Epithelial cell of proximal tubule (primary cell): ENCODE data around the gene KDM3A. TPM values are rescaled to one million over a fixed set of nuclear protein-coding genes. Genes with fewer than 3 reads are reported as not detected.

ENCODE experiments used
- DNase-seq: peaks from one replicate; pipeline ENCODE4 v3.0.0-alpha.2; 2011; ENCODE audit warnings: low read depth
- H3K4me3 ChIP-seq: 2 replicates; pipeline ENCODE4 v1.5.1; 2011; ENCODE audit warnings: low read depth, mild to moderate bottlenecking, low read length
- CTCF ChIP-seq: conservative IDR thresholded peaks from 2 replicates; pipeline ENCODE4 v1.5.1; 2012; ENCODE audit warnings: low read depth, mild to moderate bottlenecking, low read length
- total RNA-seq: library from RNA; depleted of rRNA; stranded (reverse); fragments of >200 nt; gene quantifications from 2 replicates; pipeline ENCODE4 v1.2.3, GENCODE V29; 2015

The KDM3A gene
- total RNA-seq, result 14.5 and 19.8 TPM in 2 replicates

DNA sequence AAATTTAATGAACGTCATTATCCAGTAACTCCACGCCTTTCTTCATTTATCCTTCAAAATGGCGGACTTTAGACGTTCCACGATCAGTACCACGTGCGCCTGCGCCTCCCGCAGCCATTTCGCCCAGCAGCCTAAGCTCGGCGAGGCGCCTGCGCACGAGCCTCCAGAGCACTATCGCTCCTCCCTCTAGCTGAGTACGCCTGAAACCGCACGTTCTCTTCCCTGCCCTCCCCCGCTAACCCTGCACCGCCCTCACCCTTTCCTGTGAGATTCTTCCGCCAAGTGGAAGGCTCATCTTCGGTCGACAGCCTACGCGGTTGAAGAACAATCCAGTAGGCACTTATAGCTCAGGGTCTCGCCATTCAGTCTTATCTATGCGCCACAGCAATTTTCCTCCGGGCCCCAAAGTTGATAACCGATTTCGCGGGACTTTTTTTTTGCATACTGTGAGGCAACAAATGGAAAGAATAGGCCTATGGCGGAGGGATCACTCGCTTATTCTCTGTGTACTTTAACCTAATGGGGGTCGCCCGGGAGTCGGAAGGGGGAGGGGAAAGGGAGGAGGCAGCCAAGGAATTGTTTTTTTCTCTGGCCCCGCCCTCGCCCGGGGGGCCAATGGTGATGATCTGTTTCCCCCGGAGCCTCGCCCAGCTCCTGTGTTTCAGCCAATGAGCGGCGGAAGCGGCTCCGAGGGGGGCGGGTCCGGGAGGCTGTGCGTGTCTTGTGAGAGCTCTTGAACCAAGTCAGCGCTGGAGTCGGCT, at the start of gene KDM3A:
TSS of gene KDM3A (plus strand) at position 741 of the 761 bp plus-strand sequence. CDS start 677 bp downstream, outside the sequence.
- no peak for TF ChIP-seq CTCF
- peak within 1 kb of the TSS; percentile 83 for H3K4me3 ChIP-seq
- DNase-seq, result peak; percentile 97

DNA sequence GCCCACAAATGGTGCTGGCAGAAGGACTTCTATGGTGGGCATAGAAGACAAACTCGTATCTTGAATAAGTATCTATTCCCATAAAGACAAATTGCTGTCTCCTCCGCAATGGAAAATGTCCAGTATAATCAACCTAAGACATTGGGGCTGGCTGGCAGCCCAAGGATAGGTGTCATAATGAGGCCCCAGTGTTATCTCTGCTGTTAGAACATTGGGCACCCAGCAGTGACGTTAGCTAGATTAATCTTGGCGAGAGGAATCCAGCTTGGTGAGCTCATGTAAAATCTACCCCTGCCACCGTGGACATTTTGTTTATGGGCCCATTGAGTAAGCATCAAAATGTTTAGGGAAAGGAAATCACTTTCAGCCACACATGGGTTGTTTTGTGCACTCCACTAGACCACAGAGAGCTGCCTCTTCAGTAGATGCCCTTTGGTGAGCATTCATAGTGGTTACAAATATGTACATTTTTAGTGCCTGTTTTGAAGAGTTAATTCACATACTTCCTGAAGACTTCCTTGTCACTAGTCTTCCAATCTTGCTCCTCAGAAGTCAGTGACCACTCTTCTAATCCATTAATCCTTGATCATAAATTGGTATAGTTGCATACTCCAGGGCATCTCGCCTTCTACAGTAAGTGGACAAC, 48.2 kb upstream of the KDM3A start:
- H3K4me3 ChIP-seq, result no peak overlapping the region
- no peak for DNase-seq
- no peak for TF ChIP-seq CTCF

DNA sequence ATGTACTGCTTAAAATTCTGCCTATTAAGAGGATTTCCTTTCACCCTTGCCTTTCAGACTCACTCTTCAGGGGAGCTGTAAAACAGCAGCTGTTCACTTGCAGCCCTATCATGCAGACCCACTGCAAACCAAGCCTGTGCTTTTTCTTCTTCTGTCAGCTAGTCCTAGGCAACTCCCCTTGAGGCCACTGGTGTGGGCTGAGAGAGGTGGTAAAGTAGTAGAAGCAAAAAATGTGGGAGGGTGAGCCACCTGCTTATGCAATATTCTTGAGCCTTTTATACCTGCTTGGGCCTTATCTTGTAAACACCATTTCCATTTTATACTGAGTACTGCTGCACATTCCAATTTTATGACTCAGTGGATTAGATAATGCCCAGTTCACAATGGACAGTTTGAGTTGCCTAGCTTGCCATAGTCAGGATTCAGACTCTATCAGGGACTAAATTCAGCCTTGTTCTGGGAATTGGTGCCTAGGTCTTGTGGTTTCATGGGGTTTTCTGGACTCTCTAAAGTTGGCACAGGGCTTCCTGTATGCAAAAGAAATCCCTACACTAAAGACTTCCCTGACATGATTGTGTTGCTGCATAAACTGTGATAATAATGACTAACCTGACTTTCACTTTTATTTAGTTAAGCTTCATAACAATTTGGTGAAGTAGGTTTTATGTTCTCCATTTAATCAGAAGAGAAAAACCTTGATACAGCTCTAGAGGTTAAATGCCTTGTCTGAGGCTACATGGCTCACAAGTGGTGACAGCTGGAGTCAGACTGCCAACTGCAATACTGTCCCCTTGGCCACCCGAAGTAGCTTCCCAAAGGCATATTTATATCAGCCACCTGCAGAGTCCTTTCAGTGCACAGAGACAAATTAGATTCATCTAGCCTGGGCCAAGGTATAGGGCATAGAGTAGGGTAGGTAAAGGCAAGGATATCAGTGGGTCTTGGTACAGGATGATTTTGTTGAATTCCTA, 47.4 kb upstream of the KDM3A start:
- no peak for TF ChIP-seq CTCF
- peak; percentile 80 for DNase-seq
- no peak overlapping the region for H3K4me3 ChIP-seq

DNA sequence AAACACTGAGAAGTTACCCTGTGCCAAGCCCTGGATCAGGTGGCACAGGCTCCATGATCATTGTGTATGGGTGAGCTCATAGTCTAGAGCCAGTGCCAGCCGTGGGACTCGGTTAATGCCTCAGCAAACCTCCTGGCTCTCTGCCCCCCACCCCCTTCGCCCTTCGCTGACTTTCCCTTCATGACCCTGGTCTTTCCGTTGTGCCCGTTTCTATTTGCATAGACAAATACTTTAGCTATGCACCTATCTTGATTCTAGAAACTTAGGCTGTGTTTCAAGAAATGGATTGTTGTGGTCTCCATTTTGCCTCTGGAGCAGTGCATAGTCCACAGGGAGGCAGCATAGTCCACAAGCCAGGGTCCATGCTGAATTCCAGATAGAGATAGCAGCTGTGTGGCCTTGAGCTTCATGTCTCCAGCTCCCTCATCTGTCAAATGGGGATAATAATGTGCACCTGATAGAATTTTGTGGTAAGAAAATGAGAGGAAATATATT, 44.8 kb upstream of the KDM3A start:
- TF ChIP-seq CTCF, result peak; percentile 89
- peak; percentile 42 for DNase-seq
- peak overlapping the region; percentile 40 for H3K4me3 ChIP-seq

DNA sequence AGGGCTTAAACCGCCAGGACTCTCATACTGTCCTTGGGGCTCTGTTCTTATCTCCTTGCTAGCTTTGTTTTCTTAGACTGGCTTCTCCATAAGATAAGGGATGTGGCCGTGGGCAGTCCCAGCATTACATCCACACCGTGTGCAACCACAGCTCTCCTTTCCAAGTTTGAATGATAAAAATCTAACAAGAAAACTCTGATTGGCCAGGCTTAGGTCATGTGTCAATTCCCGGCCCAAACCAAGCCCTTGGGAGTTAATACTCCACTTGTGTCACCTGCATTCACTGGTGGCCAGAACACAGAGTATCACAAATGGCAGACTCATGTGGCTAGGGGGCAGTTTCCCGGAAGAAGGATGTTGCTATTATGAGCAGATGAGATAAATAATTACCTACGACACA, 43.2 kb upstream of the KDM3A start:
- no peak for DNase-seq
- no peak for TF ChIP-seq CTCF
- no peak overlapping the region for H3K4me3 ChIP-seq

DNA sequence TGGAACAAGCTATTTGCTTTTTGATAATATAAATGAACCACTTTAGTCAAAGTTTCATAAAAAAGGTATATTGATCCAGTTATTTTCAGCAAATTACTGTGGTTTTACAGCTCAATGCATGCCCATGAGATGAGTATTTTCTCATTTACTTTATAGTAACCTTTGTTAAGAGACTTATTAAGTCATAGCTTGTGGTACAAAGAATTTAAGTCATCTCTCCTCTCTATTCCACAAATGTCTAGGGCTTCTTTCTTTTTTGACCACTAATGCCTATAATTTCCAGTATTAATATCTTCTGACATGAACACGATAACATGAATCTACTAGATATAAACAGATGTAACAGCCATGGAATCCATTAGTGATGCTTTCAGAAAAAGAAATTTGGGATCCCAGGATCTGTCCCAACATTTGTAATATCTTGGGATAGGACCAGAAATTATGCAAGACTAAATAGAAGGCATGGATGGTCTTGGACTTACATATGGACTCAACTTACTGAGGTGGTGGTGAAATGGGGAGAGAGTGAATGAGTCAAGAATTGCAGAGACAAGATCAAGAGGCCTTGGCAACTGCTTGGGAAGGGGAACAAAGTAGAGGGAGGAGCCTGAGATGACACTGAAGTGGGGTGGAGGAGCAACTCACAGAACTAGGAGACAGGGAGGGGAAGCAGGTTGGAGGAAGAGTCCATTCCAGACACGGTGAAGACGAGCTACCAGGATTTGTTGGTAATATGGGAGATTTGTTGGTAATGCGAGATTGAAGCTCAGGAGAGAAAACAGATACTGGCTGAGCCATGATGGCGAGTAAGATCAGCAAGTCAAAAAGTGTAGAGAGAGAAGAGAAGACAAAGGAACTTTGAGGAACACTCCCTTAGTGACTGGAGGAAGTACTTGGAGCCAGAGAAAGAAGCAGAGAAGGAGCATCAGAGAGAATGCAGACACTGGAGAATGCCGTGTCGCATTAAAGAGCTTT, 42.4 kb upstream of the KDM3A start:
- no peak for DNase-seq
- TF ChIP-seq CTCF, result no peak

More for the DNA sequence above, 42.4 kb upstream of the KDM3A start:
- H3K4me3 ChIP-seq, result no peak overlapping the region
